ENCODE measurements around the gene KMT2E. TPM values are rescaled to one million over a fixed set of nuclear protein-coding genes. Genes with fewer than 3 reads are reported as not detected.

KMT2E gene
- total RNA-seq, 3 donors from 2014 or later: 115 to 135 (median 132) TPM

DNA sequence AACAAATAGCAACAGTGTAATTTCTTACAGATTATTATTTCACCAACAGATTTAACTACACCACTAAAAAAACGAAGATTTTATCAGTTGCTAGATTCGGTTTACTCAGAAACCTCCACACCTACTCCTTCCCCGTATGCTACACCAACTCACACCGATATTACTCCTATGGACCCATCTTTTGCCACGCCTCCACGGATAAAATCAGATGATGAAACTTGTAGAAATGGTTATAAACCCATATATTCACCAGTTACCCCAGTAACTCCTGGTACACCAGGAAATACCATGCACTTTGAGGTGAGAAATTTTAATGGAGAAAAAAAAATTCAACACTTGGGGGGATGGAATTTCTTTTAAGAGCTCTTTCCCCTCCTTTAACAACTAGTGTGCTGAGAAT lies 92.5 kb downstream of the KMT2E start:
- Histone ChIP-seq H3K9me3 (no peaks in the 10 kb centered on the region), H3K36me3 (ENCODE audit: low read depth) (peaks cover 19% of the 10 kb centered on the region), H3K4me3 (no peak overlapping the region), H3K4me1 (ENCODE audit: low read depth) (no peaks in the 10 kb centered on the region)
- ATAC-seq (no peak), DNase-seq (no peak)
- intact Hi-C loops (cut with DNase I, micrococcal nuclease): no loop called here
- TF ChIP-seq, protein P1, sequence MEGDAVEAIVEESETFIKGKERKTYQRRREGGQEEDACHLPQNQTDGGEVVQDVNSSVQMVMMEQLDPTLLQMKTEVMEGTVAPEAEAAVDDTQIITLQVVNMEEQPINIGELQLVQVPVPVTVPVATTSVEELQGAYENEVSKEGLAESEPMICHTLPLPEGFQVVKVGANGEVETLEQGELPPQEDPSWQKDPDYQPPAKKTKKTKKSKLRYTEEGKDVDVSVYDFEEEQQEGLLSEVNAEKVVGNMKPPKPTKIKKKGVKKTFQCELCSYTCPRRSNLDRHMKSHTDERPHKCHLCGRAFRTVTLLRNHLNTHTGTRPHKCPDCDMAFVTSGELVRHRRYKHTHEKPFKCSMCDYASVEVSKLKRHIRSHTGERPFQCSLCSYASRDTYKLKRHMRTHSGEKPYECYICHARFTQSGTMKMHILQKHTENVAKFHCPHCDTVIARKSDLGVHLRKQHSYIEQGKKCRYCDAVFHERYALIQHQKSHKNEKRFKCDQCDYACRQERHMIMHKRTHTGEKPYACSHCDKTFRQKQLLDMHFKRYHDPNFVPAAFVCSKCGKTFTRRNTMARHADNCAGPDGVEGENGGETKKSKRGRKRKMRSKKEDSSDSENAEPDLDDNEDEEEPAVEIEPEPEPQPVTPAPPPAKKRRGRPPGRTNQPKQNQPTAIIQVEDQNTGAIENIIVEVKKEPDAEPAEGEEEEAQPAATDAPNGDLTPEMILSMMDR (IDR thresholded peaks at IDR 0.05): no peak

- TF ChIP-seq, protein P1 (IDR thresholded peaks at IDR 0.05): no peak
- no peaks in the 10 kb centered on the region for H3K4me1 ChIP-seq (ENCODE audit: low read depth)
- ATAC-seq: no peak
- H3K9me3 ChIP-seq: no peaks in the 10 kb centered on the region
- intact Hi-C loops (cut with DNase I, micrococcal nuclease): no loop called here
- H3K4me3 ChIP-seq: no peak overlapping the region
- DNase-seq: no peak
- H3K36me3 ChIP-seq (ENCODE audit: low read depth): peaks cover 19% of the 10 kb centered on the region
Observed at GRCh38 chr7:105107458-105107857, 93.5 kb downstream of the KMT2E start.

DNA sequence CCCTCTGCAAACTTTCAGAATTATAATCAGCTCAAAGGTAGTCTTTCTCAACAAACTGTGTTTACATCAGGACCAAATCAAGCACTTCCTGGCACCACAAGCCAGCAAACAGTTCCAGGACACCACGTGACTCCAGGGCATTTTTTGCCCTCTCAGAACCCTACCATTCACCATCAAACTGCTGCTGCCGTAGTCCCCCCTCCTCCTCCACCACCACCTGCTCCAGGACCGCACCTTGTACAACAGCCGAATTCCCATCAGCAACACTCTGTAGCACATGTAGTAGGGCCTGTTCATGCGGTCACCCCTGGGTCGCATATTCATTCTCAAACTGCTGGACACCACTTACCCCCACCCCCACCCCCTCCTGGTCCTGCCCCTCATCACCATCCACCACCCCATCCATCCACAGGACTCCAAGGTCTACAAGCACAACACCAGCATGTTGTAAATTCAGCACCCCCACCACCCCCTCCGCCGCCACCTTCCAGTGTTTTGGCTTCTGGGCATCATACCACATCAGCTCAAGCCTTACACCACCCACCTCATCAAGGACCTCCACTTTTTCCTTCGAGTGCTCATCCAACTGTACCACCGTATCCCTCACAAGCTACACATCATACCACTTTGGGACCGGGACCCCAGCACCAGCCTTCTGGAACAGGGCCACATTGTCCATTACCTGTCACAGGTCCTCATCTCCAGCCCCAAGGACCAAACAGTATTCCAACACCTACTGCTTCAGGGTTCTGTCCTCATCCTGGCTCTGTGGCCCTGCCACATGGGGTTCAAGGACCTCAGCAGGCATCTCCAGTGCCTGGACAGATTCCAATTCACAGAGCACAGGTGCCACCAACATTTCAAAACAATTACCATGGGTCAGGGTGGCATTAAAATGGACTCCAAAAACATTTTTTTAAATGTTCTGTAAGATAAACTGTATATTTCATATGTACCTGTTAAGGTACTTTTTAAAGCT lies 98.7 kb downstream of the KMT2E start:
- no peaks in the 10 kb centered on the region for H3K9me3 ChIP-seq
- intact Hi-C loops (cut with DNase I, micrococcal nuclease): no loop called here
- peak; percentile 35 for ATAC-seq
- no peaks in the 10 kb centered on the region for H3K4me1 ChIP-seq (ENCODE audit: low read depth)
- peaks cover 14% of the 10 kb centered on the region for H3K36me3 ChIP-seq (ENCODE audit: low read depth)
- TF ChIP-seq, protein P1 (IDR thresholded peaks at IDR 0.05): no peak
- no peak overlapping the region for H3K4me3 ChIP-seq
- no peak for DNase-seq

- no peaks in the 10 kb centered on the region for H3K36me3 ChIP-seq (ENCODE audit: low read depth)
- H3K4me1 ChIP-seq (ENCODE audit: low read depth): no peaks in the 10 kb centered on the region
- ATAC-seq: peak; percentile 13
- TF ChIP-seq, protein P1 (IDR thresholded peaks at IDR 0.05): no peak
- DNase-seq: no peak
- H3K9me3 ChIP-seq: no peaks in the 10 kb centered on the region
- intact Hi-C loops (cut with DNase I, micrococcal nuclease): no loop called here
- no peak overlapping the region for H3K4me3 ChIP-seq
Observed at GRCh38 chr7:105118612-105119600, 104.9 kb downstream of the KMT2E start.

- ATAC-seq (no peak), DNase-seq (no peak)
- TF ChIP-seq, protein P1 (IDR thresholded peaks at IDR 0.05): no peak
- no peak overlapping the region for H3K4me3 ChIP-seq
- H3K36me3 ChIP-seq (ENCODE audit: low read depth): no peaks in the 10 kb centered on the region
- intact Hi-C loops (cut with DNase I, micrococcal nuclease): no loop called here
- no peaks in the 10 kb centered on the region for H3K9me3 ChIP-seq
- no peaks in the 10 kb centered on the region for H3K4me1 ChIP-seq (ENCODE audit: low read depth)
Observed at GRCh38 chr7:105122619-105123018, 108.6 kb downstream of the KMT2E start.
